Adrenal gland (tissue), 5 donors: ENCODE results near the gene RAD23B.

Experiments used
- CTCF ChIP-seq, 6 experiments: fragments of 450-650 bp in 4 of 6; fragments of 200-600 bp in 2 of 6; sonication (generic) in 1 of 6; IDR thresholded peaks; 1 replicate in 5 of 6; 2 replicates in 1 of 6; pipeline versions ENCODE4 v1.5.1 to v1.8.0; 2016 to 2021; ENCODE audit warnings: antibody characterized with exemption in 6 of 6, mild to moderate bottlenecking in 2 of 6, moderate library complexity in 1 of 6
- POLR2A ChIP-seq, 2 donors: fragments of 450-650 bp; IDR thresholded peaks; one replicate each; pipeline ENCODE4 v1.6.1; 2017; ENCODE audit warnings: antibody characterized with exemption in 2 of 2, mild to moderate bottlenecking in 2 of 2, moderate library complexity in 1 of 2
- donor health status: DM: no; HTN: no; CAD: no.

GRCh38 chr9:107239474-107239873, 43.6 kb upstream of the RAD23B start:
- TF ChIP-seq POLR2A (IDR thresholded peaks at IDR 0.05) (no peak), CTCF (IDR thresholded peaks at IDR 0.05) (peak; percentile 23 to 55 (median 44))
